HG03280 (cell line): ENCODE results near the gene CNTN3.

Experiments
- ATAC-seq: cut with Tn5 transposase; IDR thresholded peaks from one replicate; pipeline ENCODE4 v1.9.1; 2021; ENCODE audit warnings: mild to moderate bottlenecking, moderate library complexity; ENCODE audit not compliant: unreplicated experiment

Gene CNTN3

GRCh38 chr3:74613060-74613459 is 1.4 kb downstream of the CNTN3 start:
- ATAC-seq = no peak

- no peak for ATAC-seq
Observed at GRCh38 chr3:74611206-74611605, 3.3 kb downstream of the CNTN3 start.

GRCh38 chr3:74607803-74608202 is 6.7 kb downstream of the CNTN3 start:
- ATAC-seq = no peak

- no peak for ATAC-seq
Observed at GRCh38 chr3:74606996-74607395, 7.5 kb downstream of the CNTN3 start.

- ATAC-seq = no peak
Observed at GRCh38 chr3:74605437-74605836, 9.0 kb downstream of the CNTN3 start.

- no peak for ATAC-seq
Observed at GRCh38 chr3:74603292-74603691, 11.2 kb downstream of the CNTN3 start.

GRCh38 chr3:74602471-74602870 is 12.0 kb downstream of the CNTN3 start:
- no peak for ATAC-seq

- ATAC-seq = no peak
Observed at GRCh38 chr3:74601793-74602192, 12.7 kb downstream of the CNTN3 start.

- ATAC-seq = no peak
Observed at GRCh38 chr3:74599564-74599963, 14.9 kb downstream of the CNTN3 start.

GRCh38 chr3:74593152-74593551 is 21.3 kb downstream of the CNTN3 start:
- no peak for ATAC-seq

- ATAC-seq = no peak
Observed at GRCh38 chr3:74592359-74592758, 22.1 kb downstream of the CNTN3 start.

- ATAC-seq = no peak
Observed at GRCh38 chr3:74591946-74592345, 22.5 kb downstream of the CNTN3 start.

- no peak for ATAC-seq
Observed at GRCh38 chr3:74591342-74591741, 23.1 kb downstream of the CNTN3 start.

GRCh38 chr3:74590620-74591262 is 23.7 kb downstream of the CNTN3 start:
- no peak for ATAC-seq

- ATAC-seq = no peak
Observed at GRCh38 chr3:74584782-74585181, 29.7 kb downstream of the CNTN3 start.

GRCh38 chr3:74582982-74583381 is 31.5 kb downstream of the CNTN3 start:
- no peak for ATAC-seq

GRCh38 chr3:74575857-74576256 is 38.6 kb downstream of the CNTN3 start:
- ATAC-seq = no peak

- ATAC-seq = no peak
Observed at GRCh38 chr3:74571118-74571517, 43.3 kb downstream of the CNTN3 start.
